ENCODE data around the gene RRAGC.

DNA sequence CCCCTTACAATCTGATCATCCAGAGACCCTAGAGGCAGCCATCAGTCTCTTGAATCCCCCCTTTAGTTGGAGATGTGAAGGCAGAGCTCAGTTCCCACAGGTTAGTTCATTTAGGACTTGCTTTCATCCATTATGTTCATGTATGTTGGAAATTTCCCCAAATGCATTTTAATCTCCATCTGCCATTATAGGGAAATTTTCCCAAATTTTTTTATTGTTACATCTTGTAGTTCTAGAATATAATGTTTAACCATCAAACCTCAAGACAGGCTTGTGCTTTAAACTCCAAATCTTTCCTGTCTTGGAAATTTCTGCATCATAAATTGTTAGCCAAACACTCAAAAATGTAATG, 68.4 kb downstream of the RRAGC start:
- TF ChIP-seq, protein P1, sequence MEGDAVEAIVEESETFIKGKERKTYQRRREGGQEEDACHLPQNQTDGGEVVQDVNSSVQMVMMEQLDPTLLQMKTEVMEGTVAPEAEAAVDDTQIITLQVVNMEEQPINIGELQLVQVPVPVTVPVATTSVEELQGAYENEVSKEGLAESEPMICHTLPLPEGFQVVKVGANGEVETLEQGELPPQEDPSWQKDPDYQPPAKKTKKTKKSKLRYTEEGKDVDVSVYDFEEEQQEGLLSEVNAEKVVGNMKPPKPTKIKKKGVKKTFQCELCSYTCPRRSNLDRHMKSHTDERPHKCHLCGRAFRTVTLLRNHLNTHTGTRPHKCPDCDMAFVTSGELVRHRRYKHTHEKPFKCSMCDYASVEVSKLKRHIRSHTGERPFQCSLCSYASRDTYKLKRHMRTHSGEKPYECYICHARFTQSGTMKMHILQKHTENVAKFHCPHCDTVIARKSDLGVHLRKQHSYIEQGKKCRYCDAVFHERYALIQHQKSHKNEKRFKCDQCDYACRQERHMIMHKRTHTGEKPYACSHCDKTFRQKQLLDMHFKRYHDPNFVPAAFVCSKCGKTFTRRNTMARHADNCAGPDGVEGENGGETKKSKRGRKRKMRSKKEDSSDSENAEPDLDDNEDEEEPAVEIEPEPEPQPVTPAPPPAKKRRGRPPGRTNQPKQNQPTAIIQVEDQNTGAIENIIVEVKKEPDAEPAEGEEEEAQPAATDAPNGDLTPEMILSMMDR (conservative IDR thresholded peaks at IDR 0.05 in 1 of 2, IDR thresholded peaks at IDR 0.05 in 1 of 2; ENCODE audit: extremely low read depth in 1 of 2, insufficient read depth in 1 of 2, low read depth in 1 of 2, low read length in 2 of 2): no peak
- no peak for TF ChIP-seq EZH2 (IDR thresholded peaks at IDR 0.05; ENCODE audit: borderline replicate concordance, low read length)
